ENCODE results near the gene KCNQ5.

DNA sequence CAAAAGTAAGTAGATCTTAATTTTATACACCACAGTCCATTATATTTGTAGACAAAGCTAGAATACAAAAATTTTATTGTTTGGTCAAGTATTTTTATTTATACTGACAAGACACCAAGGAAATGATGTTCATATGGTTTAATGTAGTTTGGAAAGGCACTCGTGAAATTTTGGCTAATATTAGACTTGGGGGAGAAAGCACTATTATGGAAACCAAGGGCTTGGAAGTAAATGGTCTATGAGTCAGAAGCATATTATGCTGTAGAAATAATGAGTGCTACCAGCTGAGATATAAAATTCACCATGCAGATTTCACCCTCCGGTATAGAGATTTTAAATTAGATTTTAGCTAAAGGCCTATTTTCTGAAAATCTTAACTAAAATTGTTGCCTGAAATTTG lies 233.6 kb downstream of the KCNQ5 start:
- TF ChIP-seq, protein P1, sequence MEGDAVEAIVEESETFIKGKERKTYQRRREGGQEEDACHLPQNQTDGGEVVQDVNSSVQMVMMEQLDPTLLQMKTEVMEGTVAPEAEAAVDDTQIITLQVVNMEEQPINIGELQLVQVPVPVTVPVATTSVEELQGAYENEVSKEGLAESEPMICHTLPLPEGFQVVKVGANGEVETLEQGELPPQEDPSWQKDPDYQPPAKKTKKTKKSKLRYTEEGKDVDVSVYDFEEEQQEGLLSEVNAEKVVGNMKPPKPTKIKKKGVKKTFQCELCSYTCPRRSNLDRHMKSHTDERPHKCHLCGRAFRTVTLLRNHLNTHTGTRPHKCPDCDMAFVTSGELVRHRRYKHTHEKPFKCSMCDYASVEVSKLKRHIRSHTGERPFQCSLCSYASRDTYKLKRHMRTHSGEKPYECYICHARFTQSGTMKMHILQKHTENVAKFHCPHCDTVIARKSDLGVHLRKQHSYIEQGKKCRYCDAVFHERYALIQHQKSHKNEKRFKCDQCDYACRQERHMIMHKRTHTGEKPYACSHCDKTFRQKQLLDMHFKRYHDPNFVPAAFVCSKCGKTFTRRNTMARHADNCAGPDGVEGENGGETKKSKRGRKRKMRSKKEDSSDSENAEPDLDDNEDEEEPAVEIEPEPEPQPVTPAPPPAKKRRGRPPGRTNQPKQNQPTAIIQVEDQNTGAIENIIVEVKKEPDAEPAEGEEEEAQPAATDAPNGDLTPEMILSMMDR (IDR thresholded peaks at IDR 0.05) = no peak
- TF ChIP-seq POLR2A (IDR thresholded peaks at IDR 0.05) = no peak

Data from transverse colon (tissue), 3 donors.